HG03457 (cell line): ENCODE results near the gene PLEKHH1.
"Not testable (repeated sequence)": the region's sequence is repeated elsewhere in the genome, so short reads cannot be mapped to it uniquely, and the experiment has no call there.

Source experiments
- ATAC-seq: cut with Tn5 transposase; IDR thresholded peaks from one replicate; pipeline ENCODE4 v1.9.1; 2021; ENCODE audit warnings: moderate number of reproducible peaks; ENCODE audit not compliant: unreplicated experiment

PLEKHH1 gene

GRCh38 chr14:67529947-67530935, 2.8 kb upstream of the PLEKHH1 start:
- ATAC-seq: no peak

DNA sequence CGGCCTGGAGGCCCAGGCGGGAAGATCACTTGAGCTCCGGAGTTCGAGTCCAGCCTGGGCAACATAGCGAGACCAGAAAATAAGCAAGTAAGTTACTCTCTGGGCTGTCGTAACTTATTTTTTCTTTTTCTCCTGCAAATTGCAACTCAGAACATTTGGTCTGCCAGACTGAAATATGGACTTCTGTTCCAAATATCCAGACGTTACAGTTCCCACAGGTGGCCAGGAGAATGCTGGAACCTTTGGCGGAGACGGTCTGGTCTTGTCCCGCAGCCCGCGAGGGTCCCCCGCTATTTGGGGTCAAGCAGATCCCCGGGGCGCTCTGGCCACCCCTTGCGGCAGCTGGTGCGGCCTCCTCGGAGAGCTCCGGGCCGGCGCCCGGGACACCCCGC, 488 bp upstream of the PLEKHH1 start:
- no peak for ATAC-seq

DNA sequence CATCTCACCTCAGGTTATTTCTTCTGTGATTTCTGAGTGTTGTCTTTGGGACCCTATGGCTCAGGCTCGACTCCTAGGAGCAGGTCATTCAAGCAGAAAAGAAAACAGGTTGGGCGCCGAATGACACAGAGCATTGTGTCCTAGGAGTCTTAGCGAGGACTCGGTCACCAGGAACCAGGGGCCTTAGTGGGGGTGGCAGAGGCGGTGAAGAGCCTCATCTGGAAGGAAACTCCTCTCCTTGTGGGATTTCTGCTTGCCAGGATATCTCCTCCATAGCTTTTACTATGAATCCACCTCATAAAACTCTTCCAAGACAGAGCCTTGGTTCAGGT, 630 bp downstream of the PLEKHH1 start:
- no peak for ATAC-seq

DNA sequence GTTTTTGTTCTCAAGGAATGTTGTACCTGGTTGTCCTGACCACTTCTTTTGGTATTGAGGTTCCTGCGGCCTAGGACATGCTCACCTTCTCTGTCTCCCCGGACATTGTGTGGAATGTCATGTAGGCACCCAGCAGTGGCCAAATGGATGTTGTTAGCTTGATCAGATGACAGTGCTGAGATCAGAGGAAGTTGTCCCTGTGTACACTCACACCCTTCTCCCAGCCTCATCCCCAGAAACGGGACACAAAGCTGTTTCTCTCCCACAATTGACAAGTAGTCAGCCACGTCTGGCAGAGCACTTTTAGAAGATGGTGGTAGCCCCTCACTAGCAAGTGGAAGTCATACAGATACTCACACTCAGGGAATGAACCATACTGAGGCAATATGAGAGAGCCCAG, 3.0 kb downstream of the PLEKHH1 start:
- no peak for ATAC-seq

DNA sequence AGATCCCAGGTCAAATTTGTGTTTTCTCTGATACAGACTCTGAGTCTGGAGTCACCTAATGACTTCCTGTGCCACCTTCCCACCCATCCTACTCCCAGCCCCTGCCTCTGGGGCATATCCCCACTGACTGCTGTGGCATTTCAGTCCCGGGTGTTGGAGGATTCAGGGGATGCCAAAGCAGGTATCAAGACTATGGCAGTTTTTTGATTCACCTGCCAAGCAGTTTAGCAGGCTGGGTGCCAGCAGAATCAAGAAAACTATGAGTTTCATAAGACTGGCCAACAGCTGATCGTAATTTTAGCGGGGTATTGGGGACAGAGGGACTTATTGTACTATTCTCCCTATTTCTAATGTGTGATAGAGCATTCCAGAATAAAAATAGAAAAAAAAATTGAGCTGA, 4.6 kb downstream of the PLEKHH1 start:
- no peak for ATAC-seq

DNA sequence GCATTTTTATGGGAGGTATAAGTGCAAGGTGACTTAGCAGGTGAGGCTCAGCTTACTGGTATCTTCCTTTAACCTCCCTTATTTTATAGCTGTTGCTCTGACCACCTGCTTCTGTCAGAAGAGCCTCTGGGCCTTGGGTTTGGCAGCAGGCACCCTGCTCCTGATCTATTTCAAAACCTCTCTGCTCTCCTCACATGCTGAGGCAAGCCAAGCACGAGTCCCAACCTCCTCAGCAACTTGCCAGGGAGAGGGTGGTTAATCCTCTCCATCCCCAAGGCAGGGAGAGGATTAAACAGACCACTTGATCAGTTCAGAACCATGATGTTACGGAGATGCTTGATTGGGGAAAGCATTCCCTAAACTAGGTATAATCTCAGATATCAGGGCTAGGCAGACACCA, 5.4 kb downstream of the PLEKHH1 start:
- no peak for ATAC-seq

DNA sequence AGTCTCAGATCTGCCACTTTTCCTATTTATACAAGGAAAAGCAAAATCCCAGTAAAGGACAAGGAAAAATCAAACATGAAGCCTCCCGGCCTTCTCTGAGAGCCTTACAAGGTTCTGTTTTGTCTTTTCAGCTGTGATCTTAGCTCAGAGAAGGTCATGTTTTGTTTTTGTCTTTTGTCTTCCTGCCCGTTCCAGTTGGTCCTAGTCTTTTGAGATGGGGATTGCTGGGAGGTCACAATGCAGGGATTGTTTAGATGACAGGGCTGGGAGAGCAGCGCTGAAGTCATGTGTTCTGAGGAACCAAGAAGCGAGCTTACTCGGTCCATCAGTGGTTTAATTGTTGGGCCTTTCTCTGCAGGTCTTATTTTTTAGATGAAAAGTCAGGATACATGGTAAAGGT, 6.0 kb downstream of the PLEKHH1 start:
- ATAC-seq: no peak

DNA sequence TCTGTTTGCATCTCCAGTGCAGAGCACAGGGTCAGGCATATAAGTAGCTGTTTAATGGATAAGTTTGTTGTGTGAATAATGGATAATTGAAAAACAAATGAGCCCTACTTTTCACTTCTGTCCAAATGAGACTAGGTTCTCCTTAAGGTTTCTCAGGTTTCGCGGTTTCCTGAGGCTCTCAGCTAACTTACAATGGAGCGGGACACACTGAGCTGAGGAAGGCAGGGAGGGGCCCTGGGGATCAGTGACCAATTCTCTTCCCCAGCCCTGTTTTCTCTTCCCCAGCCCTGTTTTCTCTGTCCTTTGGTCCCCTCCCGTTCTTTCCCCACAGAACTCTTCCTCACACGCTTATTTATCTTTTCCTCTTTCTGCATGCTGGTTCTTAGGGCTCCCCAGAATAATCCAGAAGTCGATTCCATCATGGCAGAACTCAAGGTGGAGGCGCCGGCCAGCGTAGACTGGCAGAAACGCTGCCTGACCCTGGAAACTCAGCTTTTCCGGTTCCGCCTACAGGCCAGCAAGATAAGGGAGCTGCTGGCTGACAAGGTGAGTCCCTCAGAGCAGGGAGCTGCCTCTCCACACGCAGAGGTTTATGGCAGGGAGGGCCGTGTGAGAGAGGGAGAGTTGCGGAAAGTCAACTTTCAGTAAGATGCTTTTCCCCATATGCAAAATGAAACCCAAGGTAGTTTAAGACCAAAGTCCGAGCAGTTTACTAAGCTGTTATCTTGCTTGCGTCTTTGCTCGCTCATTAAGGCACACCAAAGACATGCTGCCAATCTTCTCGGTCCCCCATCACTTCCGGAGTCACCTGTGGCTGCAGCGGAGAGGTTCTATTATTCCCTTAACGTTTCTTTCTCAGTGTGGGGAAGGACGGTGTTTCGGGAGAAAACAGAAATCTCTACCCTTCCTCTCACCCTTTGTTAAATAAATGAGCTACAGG, 8.6 kb downstream of the PLEKHH1 start:
- ATAC-seq: no peak

DNA sequence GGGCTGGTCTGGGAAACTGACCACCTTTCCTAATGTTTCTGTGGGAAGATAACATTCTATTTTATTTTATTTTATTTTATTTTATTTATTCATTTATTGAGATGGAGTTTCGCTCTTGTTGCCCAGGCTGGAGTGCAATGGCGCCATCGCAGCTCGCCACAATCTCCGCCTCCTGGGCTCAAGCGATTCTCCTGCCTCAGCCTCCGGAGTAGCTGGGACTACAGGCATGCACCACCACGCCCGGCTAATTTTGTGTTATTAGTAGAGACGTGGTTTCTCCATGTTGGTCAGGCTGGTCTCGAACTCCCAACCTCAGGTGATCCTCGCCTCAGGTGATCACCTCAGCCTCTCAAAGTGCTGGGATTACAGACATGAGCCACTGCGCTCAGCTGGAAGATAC, 9.5 kb downstream of the PLEKHH1 start:
- ATAC-seq: not testable (repeated sequence)

- ATAC-seq: no peak
These were observed 11.5 kb downstream of the PLEKHH1 start for GRCh38 chr14:67544590-67544989.

- no peak for ATAC-seq
These were observed 14.2 kb downstream of the PLEKHH1 start for GRCh38 chr14:67547224-67547780.

DNA sequence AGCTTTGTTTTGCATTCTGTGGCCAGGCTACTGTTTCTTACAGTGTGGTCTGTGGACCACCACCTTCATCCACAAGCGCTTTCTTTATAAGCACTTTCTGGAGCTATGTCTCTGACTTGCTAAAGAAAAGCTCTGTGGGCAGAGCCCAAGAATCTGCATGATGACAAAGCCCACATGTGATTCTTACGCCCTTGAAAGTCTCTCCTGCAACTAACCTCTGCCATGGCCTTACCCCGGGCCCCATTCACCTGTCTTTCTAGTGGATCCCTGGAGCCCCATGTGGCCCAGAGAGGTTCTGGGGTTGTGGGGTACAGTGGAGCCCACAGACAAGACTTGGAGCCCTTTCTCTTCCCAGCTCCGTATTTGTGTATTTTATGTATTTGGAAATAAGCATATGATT, 16.6 kb downstream of the PLEKHH1 start:
- ATAC-seq: no peak

DNA sequence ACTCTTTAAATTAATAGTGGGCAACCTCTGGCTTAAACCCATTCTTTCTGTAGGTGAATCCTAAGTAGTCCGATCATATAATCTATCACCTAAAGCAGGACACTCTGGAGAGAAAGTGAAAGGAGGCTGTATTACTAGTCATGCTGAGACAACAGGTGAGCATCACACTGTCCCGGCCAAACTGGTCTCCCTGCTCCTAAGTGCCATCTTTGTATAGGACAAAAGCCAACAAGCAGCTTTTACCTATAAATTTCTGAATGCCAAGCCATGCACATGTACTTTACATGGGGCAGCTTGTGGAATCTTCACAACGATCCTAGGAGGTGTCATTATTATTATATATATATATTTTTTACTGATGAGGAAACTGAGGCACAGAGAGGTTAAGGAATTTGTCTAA, 18.0 kb downstream of the PLEKHH1 start:
- ATAC-seq: no peak

- no peak for ATAC-seq
These were observed 18.9 kb downstream of the PLEKHH1 start for GRCh38 chr14:67551940-67552339.

GRCh38 chr14:67553547-67553946, 20.5 kb downstream of the PLEKHH1 start:
- no peak for ATAC-seq

DNA sequence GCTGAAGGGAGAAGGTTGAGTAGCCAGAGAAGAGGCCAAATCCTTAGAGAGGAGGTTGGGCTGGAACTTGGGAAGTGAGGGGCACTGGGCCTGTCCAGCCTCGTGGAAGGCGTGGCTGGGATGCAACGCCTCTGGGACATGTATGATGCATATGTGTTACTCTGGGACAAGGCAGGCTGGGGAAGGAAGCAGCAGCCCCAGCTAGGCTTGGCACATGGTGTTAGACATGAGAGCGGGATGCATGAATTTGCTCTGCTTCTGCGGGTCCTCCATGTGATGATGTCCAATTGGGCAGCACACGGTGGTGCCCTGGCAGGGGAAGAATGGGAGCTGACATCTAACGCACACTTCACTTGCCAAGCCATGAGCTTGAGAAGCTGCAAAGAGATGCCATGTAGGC, 21.3 kb downstream of the PLEKHH1 start:
- no peak for ATAC-seq

GRCh38 chr14:67555518-67556090, 22.5 kb downstream of the PLEKHH1 start:
- no peak for ATAC-seq

DNA sequence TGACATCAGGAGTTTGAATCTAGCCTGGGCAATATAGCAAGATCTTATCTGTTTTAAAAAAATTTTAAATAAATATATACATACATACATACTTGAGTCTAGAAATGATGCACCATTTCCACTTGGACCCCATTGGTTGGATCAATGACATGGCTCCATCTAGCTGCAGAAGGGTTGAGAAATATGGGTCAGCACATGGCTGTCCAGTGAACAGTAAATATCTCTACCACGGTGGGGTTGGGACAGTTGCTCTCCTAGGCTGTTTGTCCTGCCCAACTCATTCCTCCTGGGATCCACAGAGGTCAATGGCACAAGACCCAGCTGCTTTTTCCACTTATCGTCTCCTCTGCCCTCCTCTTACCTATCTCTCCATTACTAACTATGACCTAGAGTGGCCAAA, 23.6 kb downstream of the PLEKHH1 start:
- no peak for ATAC-seq

GRCh38 chr14:67557118-67557517, 24.0 kb downstream of the PLEKHH1 start:
- no peak for ATAC-seq

DNA sequence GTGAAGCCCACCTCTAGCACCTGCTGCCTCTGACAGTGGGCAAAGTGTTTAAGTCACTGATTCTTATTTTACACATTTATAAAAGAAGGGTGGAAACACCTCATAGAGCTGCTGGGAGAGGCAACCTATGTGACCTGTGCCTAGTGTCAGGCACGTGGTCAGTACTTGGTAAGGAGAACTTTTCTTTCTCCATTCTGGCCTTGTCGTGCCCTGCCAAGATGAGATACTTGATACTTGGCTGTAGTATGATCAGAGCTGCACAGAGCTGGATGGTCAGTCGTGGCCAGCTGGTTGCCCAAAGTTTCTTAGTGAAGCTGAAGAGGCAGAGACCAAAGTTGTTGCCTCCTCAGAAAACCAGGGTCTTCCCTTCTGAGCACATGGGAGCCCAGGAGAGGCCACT, 24.6 kb downstream of the PLEKHH1 start:
- no peak for ATAC-seq

GRCh38 chr14:67559639-67560038, 26.5 kb downstream of the PLEKHH1 start:
- no peak for ATAC-seq
